ENCODE measurements around the gene GNL3. TPM values are rescaled to one million over a fixed set of nuclear protein-coding genes. Genes with fewer than 3 reads are reported as not detected.
"Not testable (repeated sequence)": the region's sequence is repeated elsewhere in the genome, so short reads cannot be mapped to it uniquely, and the experiment has no call there.

The GNL3 gene
- total RNA-seq, 3 donors from 2014 or later = 324 to 336 (median 330) TPM

GRCh38 chr3:52721002-52721729 lies 35.3 kb downstream of the GNL3 start:
- Mint-ChIP-seq H3K27me3 (ENCODE audit: low read depth) (no peaks in the 10 kb centered on the region), H3K9me3 (peaks cover 3% of the 10 kb centered on the region), H3K4me1 (ENCODE audit: low read depth) (peaks cover 25% of the 10 kb centered on the region), H3K36me3 (ENCODE audit: insufficient read depth) (peaks cover 10% of the 10 kb centered on the region), H3K4me3 (no peak overlapping the region)
- DNase-seq = no peak
- peak; percentile 53 to 61 for ATAC-seq

- peak in 1 of 2 donors; percentile 27 for ATAC-seq
- H3K27me3 Mint-ChIP-seq (ENCODE audit: low read depth) = no peaks in the 10 kb centered on the region
- H3K4me3 Mint-ChIP-seq = no peak overlapping the region
These were observed 35.8 kb downstream of the GNL3 start for GRCh38 chr3:52721730-52722008.

GRCh38 chr3:52722491-52722890 lies 36.7 kb downstream of the GNL3 start:
- Mint-ChIP-seq H3K9me3 (peaks cover 3% of the 10 kb centered on the region), H3K4me1 (ENCODE audit: low read depth) (peaks cover 25% of the 10 kb centered on the region), H3K27me3 (ENCODE audit: low read depth) (no peaks in the 10 kb centered on the region), H3K36me3 (ENCODE audit: insufficient read depth) (peaks cover 10% of the 10 kb centered on the region), H3K4me3 (peak overlapping the region; percentile 16)
- DNase-seq (no peak), ATAC-seq (no peak)

More at GRCh38 chr3:52721730-52722008, 35.8 kb downstream of the GNL3 start:
- Mint-ChIP-seq H3K4me1 (ENCODE audit: low read depth) (peaks cover 25% of the 10 kb centered on the region), H3K9me3 (peaks cover 3% of the 10 kb centered on the region), H3K36me3 (ENCODE audit: insufficient read depth) (peaks cover 10% of the 10 kb centered on the region)
- no peak for DNase-seq

GRCh38 chr3:52723935-52724334 lies 38.1 kb downstream of the GNL3 start:
- ATAC-seq (no peak), DNase-seq (no peak)
- Mint-ChIP-seq H3K27me3 (ENCODE audit: low read depth) (no peaks in the 10 kb centered on the region), H3K36me3 (ENCODE audit: insufficient read depth) (peaks cover 16% of the 10 kb centered on the region), H3K9me3 (peaks cover 3% of the 10 kb centered on the region), H3K4me3 (no peak overlapping the region), H3K4me1 (ENCODE audit: low read depth) (peaks cover 25% of the 10 kb centered on the region)

- no peak for ATAC-seq
- Mint-ChIP-seq H3K4me1 (ENCODE audit: low read depth) (peaks cover 25% of the 10 kb centered on the region), H3K9me3 (peaks cover 3% of the 10 kb centered on the region), H3K27me3 (ENCODE audit: low read depth) (no peaks in the 10 kb centered on the region), H3K36me3 (ENCODE audit: insufficient read depth) (peaks cover 17% of the 10 kb centered on the region), H3K4me3 (no peak overlapping the region)
- no peak for DNase-seq
These were observed 38.7 kb downstream of the GNL3 start for GRCh38 chr3:52724511-52724910.

GRCh38 chr3:52728753-52729152 lies 42.9 kb downstream of the GNL3 start:
- H3K27me3 Mint-ChIP-seq (ENCODE audit: low read depth); DNase-seq; ATAC-seq; H3K4me1 Mint-ChIP-seq (ENCODE audit: low read depth); H3K4me3 Mint-ChIP-seq: not testable (repeated sequence)
- H3K36me3 Mint-ChIP-seq (ENCODE audit: insufficient read depth) = peaks cover 47% of the 10 kb centered on the region
- peaks cover 11% of the 10 kb centered on the region for H3K9me3 Mint-ChIP-seq

- Mint-ChIP-seq H3K36me3 (ENCODE audit: insufficient read depth) (peaks cover 53% of the 10 kb centered on the region), H3K4me1 (ENCODE audit: low read depth) (peaks cover 8% of the 10 kb centered on the region), H3K27me3 (ENCODE audit: low read depth) (no peaks in the 10 kb centered on the region), H3K9me3 (peaks cover 11% of the 10 kb centered on the region), H3K4me3 (no peak overlapping the region)
- ATAC-seq = no peak
- DNase-seq = no peak
These were observed 44.8 kb downstream of the GNL3 start for GRCh38 chr3:52730681-52731080.

GRCh38 chr3:52731590-52731989 lies 45.8 kb downstream of the GNL3 start:
- Mint-ChIP-seq H3K27me3 (ENCODE audit: low read depth) (no peaks in the 10 kb centered on the region), H3K36me3 (ENCODE audit: insufficient read depth) (peaks cover 54% of the 10 kb centered on the region), H3K4me3 (no peak overlapping the region), H3K4me1 (ENCODE audit: low read depth) (peaks cover 8% of the 10 kb centered on the region), H3K9me3 (peaks cover 11% of the 10 kb centered on the region)
- DNase-seq (no peak), ATAC-seq (peak in 1 of 2 donors; percentile 28)

- Mint-ChIP-seq H3K27me3 (ENCODE audit: low read depth) (no peaks in the 10 kb centered on the region), H3K4me3 (no peak overlapping the region), H3K36me3 (ENCODE audit: insufficient read depth) (peaks cover 54% of the 10 kb centered on the region), H3K9me3 (peaks cover 11% of the 10 kb centered on the region), H3K4me1 (ENCODE audit: low read depth) (peaks cover 8% of the 10 kb centered on the region)
- DNase-seq (no peak), ATAC-seq (no peak)
These were observed 47.5 kb downstream of the GNL3 start for GRCh38 chr3:52733256-52733891.

- H3K4me3 Mint-ChIP-seq = no peak overlapping the region
- H3K4me1 Mint-ChIP-seq (ENCODE audit: low read depth) = no peaks in the 10 kb centered on the region
- H3K9me3 Mint-ChIP-seq = no peaks in the 10 kb centered on the region
- ATAC-seq (no peak), DNase-seq (no peak)
- H3K27me3 Mint-ChIP-seq (ENCODE audit: low read depth) = no peaks in the 10 kb centered on the region
- peaks cover 34% of the 10 kb centered on the region for H3K36me3 Mint-ChIP-seq (ENCODE audit: insufficient read depth)
These were observed 53.9 kb downstream of the GNL3 start for GRCh38 chr3:52739730-52740129.

- Mint-ChIP-seq H3K27me3 (ENCODE audit: low read depth) (no peaks in the 10 kb centered on the region), H3K4me3 (no peak overlapping the region), H3K9me3 (no peaks in the 10 kb centered on the region), H3K4me1 (ENCODE audit: low read depth) (no peaks in the 10 kb centered on the region), H3K36me3 (ENCODE audit: insufficient read depth) (peaks cover 34% of the 10 kb centered on the region)
- ATAC-seq (no peak), DNase-seq (no peak)
These were observed 56.7 kb downstream of the GNL3 start for GRCh38 chr3:52742418-52743041.

- Mint-ChIP-seq H3K36me3 (ENCODE audit: insufficient read depth) (peaks cover 35% of the 10 kb centered on the region), H3K4me3 (no peak overlapping the region), H3K27me3 (ENCODE audit: low read depth) (no peaks in the 10 kb centered on the region), H3K4me1 (ENCODE audit: low read depth) (no peaks in the 10 kb centered on the region), H3K9me3 (no peaks in the 10 kb centered on the region)
- ATAC-seq (no peak), DNase-seq (no peak)
These were observed 57.3 kb downstream of the GNL3 start for GRCh38 chr3:52743152-52743551.

- Mint-ChIP-seq H3K36me3 (ENCODE audit: insufficient read depth) (peaks cover 35% of the 10 kb centered on the region), H3K9me3 (no peaks in the 10 kb centered on the region), H3K4me1 (ENCODE audit: low read depth) (no peaks in the 10 kb centered on the region), H3K4me3 (no peak overlapping the region), H3K27me3 (ENCODE audit: low read depth) (no peaks in the 10 kb centered on the region)
- DNase-seq = no peak
- no peak for ATAC-seq
These were observed 57.9 kb downstream of the GNL3 start for GRCh38 chr3:52743721-52744120.

All from activated T-cell treated with anti-CD3 and anti-CD28 coated beads, Interleukin-2, amount 50 U/mL, for 4 hours (primary cell).